HEK293 (cell line): ENCODE measurements around the gene PLPP7.
"Not testable (repeated sequence)": the region's sequence is repeated elsewhere in the genome, so short reads cannot be mapped to it uniquely, and the experiment has no call there.

Experiments used
- CTCF ChIA-PET: fragments of 350-600 bp; formaldehyde crosslinking; extraction: SDS; loops from one replicate; lab custom pipeline; 2021; ENCODE audit warnings: antibody characterized with exemption; lab: Yijun Ruan, JAX
- POLR2A ChIA-PET: fragments of 300-600 bp; formaldehyde crosslinking; extraction: SDS; loops from one replicate; lab custom pipeline; 2020; ENCODE audit warnings: antibody characterized with exemption, inconsistent platforms; lab: Yijun Ruan, JAX
- H3K27ac ChIP-seq: fragments of 200-500 bp; sonication (Bioruptor generic); 2 replicates; pipeline ENCODE4 v1.5.1; 2014; ENCODE audit warnings: low read depth, low read length, control low read depth, inconsistent platforms; ENCODE audit errors: extremely low read depth
- H3K36me3 ChIP-seq, 2 experiments: fragments of 200-500 bp in 1 of 2; sonication (Bioruptor generic) in 1 of 2; 1 replicate in 1 of 2; 2 replicates in 1 of 2; pipeline ENCODE4 v1.5.1; 2014 to 2017; ENCODE audit warnings: inconsistent platforms in 2 of 2, low read length in 2 of 2; ENCODE audit not compliant: control insufficient read depth in 2 of 2, insufficient read depth in 1 of 2
- H3K4me1 ChIP-seq: fragments of 200-500 bp; sonication (Bioruptor generic); 2 replicates; pipeline ENCODE4 v1.5.1; 2014; ENCODE audit warnings: mild to moderate bottlenecking, low read length, inconsistent platforms; ENCODE audit not compliant: control insufficient read depth, insufficient read depth
- H3K4me3 ChIP-seq: 2 replicates; pipeline ENCODE4 v1.5.1; 2011; ENCODE audit warnings: low read depth, mild to moderate bottlenecking, control low read depth, low read length, moderate library complexity
- H3K9me3 ChIP-seq: fragments of 200-500 bp; sonication (Bioruptor generic); 2 replicates; pipeline ENCODE4 v1.5.1; 2014; ENCODE audit warnings: low read depth, low read length, inconsistent platforms; ENCODE audit not compliant: control insufficient read depth, insufficient read depth
- HOXC10 ChIP-seq: sonication (generic); formaldehyde crosslinking; IDR thresholded peaks from 2 replicates; pipeline ENCODE4 v1.8.1; 2023; ENCODE audit warnings: mild to moderate bottlenecking, missing genetic modification reagents
- MEIS1 ChIP-seq: sonication (generic); formaldehyde crosslinking; IDR thresholded peaks from 2 replicates; pipeline ENCODE4 v1.8.1; 2022; ENCODE audit warnings: missing genetic modification reagents, mild to moderate bottlenecking, borderline replicate concordance
- ZBTB11 ChIP-seq: fragments of 450-650 bp; formaldehyde crosslinking; conservative IDR thresholded peaks from 2 replicates; pipeline ENCODE4 v1.5.1; 2016; ENCODE audit warnings: low read depth, missing biosample characterization, missing genetic modification characterization
- ZBTB21 ChIP-seq: fragments of 450-650 bp; formaldehyde crosslinking; IDR thresholded peaks from 2 replicates; pipeline ENCODE4 v1.5.1; 2017; ENCODE audit warnings: missing biosample characterization, missing genetic modification characterization
- ZBTB8A ChIP-seq: fragments of 450-650 bp; formaldehyde crosslinking; IDR thresholded peaks from 2 replicates; pipeline ENCODE4 v1.5.1; 2016; ENCODE audit warnings: missing biosample characterization, missing genetic modification characterization
- ZNF133 ChIP-seq: fragments of 450-650 bp; formaldehyde crosslinking; IDR thresholded peaks from 2 replicates; pipeline ENCODE4 v1.5.1; 2016; ENCODE audit warnings: missing biosample characterization, missing genetic modification characterization
- ZNF335 ChIP-seq: fragments of 450-650 bp; formaldehyde crosslinking; conservative IDR thresholded peaks from 2 replicates; pipeline ENCODE4 v1.5.1; 2016; ENCODE audit warnings: missing biosample characterization, missing genetic modification characterization
- ZNF341 ChIP-seq: fragments of 450-650 bp; formaldehyde crosslinking; IDR thresholded peaks from 2 replicates; pipeline ENCODE4; 2016; ENCODE audit warnings: low read depth, missing biosample characterization, missing genetic modification characterization
- ZNF513 ChIP-seq: fragments of 450-650 bp; IDR thresholded peaks from 2 replicates; pipeline ENCODE4 v1.5.1; 2018; ENCODE audit warnings: missing biosample characterization, missing genetic modification characterization
- ZNF610 ChIP-seq: fragments of 450-650 bp; formaldehyde crosslinking; IDR thresholded peaks from 2 replicates; pipeline ENCODE4 v1.5.1; 2016; ENCODE audit warnings: missing biosample characterization, missing genetic modification characterization, borderline replicate concordance
- ZNF664 ChIP-seq: fragments of 450-650 bp; formaldehyde crosslinking; IDR thresholded peaks from 2 replicates; pipeline ENCODE4 v1.5.1; 2016; ENCODE audit warnings: missing biosample characterization, missing genetic modification characterization
- ZSCAN16 ChIP-seq: fragments of 450-650 bp; formaldehyde crosslinking; IDR thresholded peaks from 2 replicates; pipeline ENCODE4 v1.5.1; 2016; ENCODE audit warnings: missing biosample characterization, missing genetic modification characterization
- TF ChIP-seq, protein P1 (sequence below): fragments of 450-650 bp; formaldehyde crosslinking; IDR thresholded peaks from 2 replicates; pipeline ENCODE4 v1.5.1; 2016; ENCODE audit warnings: missing biosample characterization, missing genetic modification characterization
- TF ChIP-seq, protein P2 (sequence below): fragments of 450-650 bp; formaldehyde crosslinking; IDR thresholded peaks from 2 replicates; pipeline ENCODE4 v1.5.1; 2016; ENCODE audit warnings: missing biosample characterization, missing genetic modification characterization
- TF ChIP-seq, protein P3 (sequence below): sonication (generic); formaldehyde crosslinking; IDR thresholded peaks from 2 replicates; pipeline ENCODE4 v1.8.1; 2022; ENCODE audit warnings: mild to moderate bottlenecking, moderate library complexity, missing genetic modification reagents

PLPP7 gene

DNA sequence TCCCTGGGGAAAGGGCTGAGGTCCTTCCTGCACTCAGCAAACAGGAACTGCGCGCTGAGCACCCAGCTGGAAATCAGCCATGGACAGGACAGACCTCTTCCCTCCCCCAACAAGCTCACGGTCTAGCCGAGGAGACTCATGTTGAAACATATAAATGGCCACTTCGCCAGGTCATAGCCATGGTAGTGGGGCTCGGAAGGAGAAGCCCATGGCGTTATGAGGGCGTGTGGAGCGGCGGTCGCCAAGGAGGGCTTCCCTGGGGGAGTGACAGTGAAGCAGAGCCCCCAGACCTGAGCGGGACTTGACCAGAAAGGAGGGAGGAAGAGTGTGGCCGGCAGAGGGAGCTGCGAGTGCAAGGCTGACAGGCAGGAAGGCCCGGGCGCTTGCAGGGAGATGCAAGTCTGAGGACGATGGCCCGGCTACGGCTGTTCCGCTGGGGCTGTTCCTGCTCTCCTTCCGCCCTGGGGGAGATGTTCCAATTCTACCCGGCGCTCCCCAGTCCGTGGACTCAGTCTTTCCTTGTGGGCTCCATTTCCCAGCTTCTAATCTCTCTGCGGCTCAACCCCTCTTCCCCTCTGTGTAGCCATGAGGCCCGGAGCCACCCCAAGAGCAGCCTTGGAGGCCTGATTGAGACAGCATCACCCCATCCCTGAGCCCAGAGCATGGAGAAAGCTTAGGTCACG is 60.5 kb downstream of the PLPP7 start (continued):
- TF ChIP-seq, protein P1, sequence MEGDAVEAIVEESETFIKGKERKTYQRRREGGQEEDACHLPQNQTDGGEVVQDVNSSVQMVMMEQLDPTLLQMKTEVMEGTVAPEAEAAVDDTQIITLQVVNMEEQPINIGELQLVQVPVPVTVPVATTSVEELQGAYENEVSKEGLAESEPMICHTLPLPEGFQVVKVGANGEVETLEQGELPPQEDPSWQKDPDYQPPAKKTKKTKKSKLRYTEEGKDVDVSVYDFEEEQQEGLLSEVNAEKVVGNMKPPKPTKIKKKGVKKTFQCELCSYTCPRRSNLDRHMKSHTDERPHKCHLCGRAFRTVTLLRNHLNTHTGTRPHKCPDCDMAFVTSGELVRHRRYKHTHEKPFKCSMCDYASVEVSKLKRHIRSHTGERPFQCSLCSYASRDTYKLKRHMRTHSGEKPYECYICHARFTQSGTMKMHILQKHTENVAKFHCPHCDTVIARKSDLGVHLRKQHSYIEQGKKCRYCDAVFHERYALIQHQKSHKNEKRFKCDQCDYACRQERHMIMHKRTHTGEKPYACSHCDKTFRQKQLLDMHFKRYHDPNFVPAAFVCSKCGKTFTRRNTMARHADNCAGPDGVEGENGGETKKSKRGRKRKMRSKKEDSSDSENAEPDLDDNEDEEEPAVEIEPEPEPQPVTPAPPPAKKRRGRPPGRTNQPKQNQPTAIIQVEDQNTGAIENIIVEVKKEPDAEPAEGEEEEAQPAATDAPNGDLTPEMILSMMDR: peak; percentile 96
- TF ChIP-seq ZNF664 (tag by site-specific recombination) (no peak), ZSCAN16 (tag by site-specific recombination) (peak; percentile 49; the same call in 1 of the 2 replicates), ZBTB21 (no peak), MEIS1 (no peak), ZNF610 (tag by site-specific recombination) (no peak), ZNF133 (tag by site-specific recombination) (no peak), HOXC10 (CRISPR knock-in tag) (no peak), ZNF513 (tag by site-specific recombination) (peak; percentile 71), ZBTB11 (tag by site-specific recombination) (peak; percentile 38; the same call in 1 of the 2 replicates), ZNF341 (peak; percentile 100), ZNF335 (tag by site-specific recombination) (peak; percentile 75), ZBTB8A (tag by site-specific recombination) (peak; percentile 66; the same call in 1 of the 2 replicates)
- TF ChIP-seq, protein P2, sequence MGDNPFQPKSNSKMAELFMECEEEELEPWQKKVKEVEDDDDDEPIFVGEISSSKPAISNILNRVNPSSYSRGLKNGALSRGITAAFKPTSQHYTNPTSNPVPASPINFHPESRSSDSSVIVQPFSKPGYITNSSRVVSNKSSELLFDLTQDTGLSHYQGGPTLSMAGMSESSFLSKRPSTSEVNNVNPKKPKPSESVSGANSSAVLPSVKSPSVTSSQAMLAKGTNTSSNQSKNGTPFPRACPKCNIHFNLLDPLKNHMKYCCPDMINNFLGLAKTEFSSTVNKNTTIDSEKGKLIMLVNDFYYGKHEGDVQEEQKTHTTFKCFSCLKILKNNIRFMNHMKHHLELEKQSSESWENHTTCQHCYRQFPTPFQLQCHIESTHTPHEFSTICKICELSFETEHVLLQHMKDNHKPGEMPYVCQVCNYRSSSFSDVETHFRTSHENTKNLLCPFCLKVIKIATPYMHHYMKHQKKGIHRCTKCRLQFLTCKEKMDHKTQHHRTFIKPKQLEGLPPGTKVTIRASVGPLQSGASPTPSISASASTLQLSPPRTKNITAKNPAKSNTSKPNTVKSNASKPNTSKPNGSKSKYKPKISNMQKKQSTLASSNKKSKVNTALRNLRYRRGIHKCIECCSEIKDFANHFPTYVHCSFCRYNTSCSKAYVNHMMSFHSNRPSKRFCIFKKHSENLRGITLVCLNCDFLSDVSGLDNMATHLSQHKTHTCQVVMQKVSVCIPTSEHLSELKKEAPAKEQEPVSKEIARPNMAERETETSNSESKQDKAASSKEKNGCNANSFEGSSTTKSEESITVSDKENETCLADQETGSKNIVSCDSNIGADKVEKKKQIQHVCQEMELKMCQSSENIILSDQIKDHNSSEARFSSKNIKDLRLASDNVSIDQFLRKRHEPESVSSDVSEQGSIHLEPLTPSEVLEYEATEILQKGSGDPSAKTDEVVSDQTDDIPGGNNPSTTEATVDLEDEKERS: 0 out of 2 replicates have a peak, but pooled peaks have one; percentile 39
- TF ChIP-seq, protein P3, sequence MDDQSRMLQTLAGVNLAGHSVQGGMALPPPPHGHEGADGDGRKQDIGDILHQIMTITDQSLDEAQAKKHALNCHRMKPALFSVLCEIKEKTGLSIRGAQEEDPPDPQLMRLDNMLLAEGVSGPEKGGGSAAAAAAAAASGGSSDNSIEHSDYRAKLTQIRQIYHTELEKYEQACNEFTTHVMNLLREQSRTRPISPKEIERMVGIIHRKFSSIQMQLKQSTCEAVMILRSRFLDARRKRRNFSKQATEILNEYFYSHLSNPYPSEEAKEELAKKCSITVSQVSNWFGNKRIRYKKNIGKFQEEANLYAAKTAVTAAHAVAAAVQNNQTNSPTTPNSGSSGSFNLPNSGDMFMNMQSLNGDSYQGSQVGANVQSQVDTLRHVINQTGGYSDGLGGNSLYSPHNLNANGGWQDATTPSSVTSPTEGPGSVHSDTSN: 0 out of 2 replicates have a peak, but pooled peaks have one; percentile 30

DNA sequence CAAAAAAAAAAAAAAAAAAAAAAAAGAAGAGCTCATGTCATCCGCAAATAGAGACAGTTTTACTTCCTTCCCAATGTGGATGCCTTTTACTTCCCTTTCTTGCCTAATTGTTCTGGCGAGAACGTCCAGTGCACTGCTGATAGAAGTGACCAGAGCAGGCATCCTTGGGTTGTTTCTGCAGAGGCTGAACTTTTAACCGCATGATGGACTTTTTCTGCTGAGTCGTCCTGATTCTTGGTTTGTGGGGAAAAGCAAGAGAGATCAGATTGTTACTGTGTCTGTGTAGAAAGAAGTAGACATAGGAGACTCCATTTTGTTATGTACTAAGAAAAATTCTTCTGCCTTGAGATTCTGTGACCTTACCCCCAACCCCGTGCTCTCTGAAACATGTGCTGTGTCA is 67.0 kb downstream of the PLPP7 start:
- not testable (repeated sequence) for H3K36me3 ChIP-seq, H3K27ac ChIP-seq, H3K9me3 ChIP-seq, H3K4me3 ChIP-seq, H3K4me1 ChIP-seq
- POLR2A ChIA-PET: interaction anchor here (0.6 kb wide), 1 partner anchor 136 kb away, joined by 3 read pairs; no protein-coding TSS in a partner anchor
- CTCF ChIA-PET: interaction anchor here (0.7 kb wide), 3 partner anchors 58 to 239 kb away, joined by 3 to 4 read pairs (median 3); no protein-coding TSS in a partner anchor
